OCI-LY7 (cell line): ENCODE measurements around the gene C1orf50. TPM values are rescaled to one million over a fixed set of nuclear protein-coding genes. Genes with fewer than 3 reads are reported as not detected.

Experiments used
- BruUV-seq: library from RNA; stranded (reverse); fragments of 400-500 nt; replicated peaks from 2 replicates; lab custom pipeline; 2021; lab: Mats Ljungman, UMichigan
- CTCF ChIA-PET: fragments of 300-600 bp; sonication (Branson Sonifier 250); formaldehyde crosslinking; loops from one replicate; lab custom pipeline; 2022; ENCODE audit warnings: antibody characterized with exemption; ENCODE audit not compliant: unreplicated experiment; lab: Charles Lee
- POLR2A ChIA-PET: fragments of 300-600 bp; sonication (Branson Sonifier 250); formaldehyde crosslinking; loops from one replicate; lab custom pipeline; 2022; ENCODE audit warnings: antibody characterized with exemption; lab: Charles Lee
- DNase-seq: peaks from one replicate; pipeline ENCODE4 v3.0.0-alpha.2; 2015; ENCODE audit warnings: low spot score
- H2AFZ ChIP-seq: fragments of 200-600 bp; sonication (generic), shearing (Covaris generic); 2 replicates; pipeline ENCODE4 v1.6.1; 2014; ENCODE audit warnings: mild to moderate bottlenecking, antibody characterized with exemption, low read length, moderate library complexity
- H3K27ac ChIP-seq: fragments of 200-600 bp; sonication (generic); 2 replicates; pipeline ENCODE4 v1.5.1; 2014; ENCODE audit warnings: mixed run types, low read depth, mild to moderate bottlenecking, moderate library complexity, low read length, inconsistent platforms; ENCODE audit not compliant: poor library complexity, severe bottlenecking
- H3K36me3 ChIP-seq: fragments of 200-600 bp; sonication (generic); 2 replicates; pipeline ENCODE4 v1.6.1; 2014; ENCODE audit warnings: mild to moderate bottlenecking, antibody characterized with exemption, low read length, moderate library complexity, mixed read lengths; ENCODE audit not compliant: insufficient read depth
- H3K4me1 ChIP-seq: fragments of 200-600 bp; sonication (generic); 2 replicates; pipeline ENCODE4 v1.5.1; 2014; ENCODE audit warnings: mild to moderate bottlenecking, low read length; ENCODE audit not compliant: insufficient read depth, poor library complexity, severe bottlenecking
- H3K4me2 ChIP-seq: fragments of 200-600 bp; sonication (generic); 2 replicates; pipeline ENCODE4 v1.6.1; 2014; ENCODE audit warnings: mild to moderate bottlenecking, low read length
- H3K4me3 ChIP-seq: fragments of 200-600 bp; sonication (generic); 2 replicates; pipeline ENCODE4 v1.5.1; 2014; ENCODE audit warnings: mild to moderate bottlenecking, low read depth, low read length; ENCODE audit not compliant: poor library complexity, severe bottlenecking
- H3K79me2 ChIP-seq: fragments of 200-600 bp; sonication (generic); 2 replicates; pipeline ENCODE4 v1.6.1; 2016; ENCODE audit warnings: low read depth, mild to moderate bottlenecking, low read length, moderate library complexity, mixed read lengths; ENCODE audit not compliant: insufficient read depth
- H3K9me2 ChIP-seq: fragments of 200-600 bp; sonication (generic); 2 replicates; pipeline ENCODE4 v1.6.1; 2016; ENCODE audit warnings: mild to moderate bottlenecking, low read length, mixed read lengths; ENCODE audit not compliant: insufficient read depth
- H3K9me3 ChIP-seq: fragments of 200-600 bp; sonication (generic); 2 replicates; pipeline ENCODE4 v1.6.1; 2014; ENCODE audit warnings: mild to moderate bottlenecking, mixed run types, low read length, mixed read lengths
- H4K20me1 ChIP-seq: fragments of 200-600 bp; sonication (generic); 2 replicates; pipeline ENCODE4 v1.6.1; 2014; ENCODE audit warnings: mild to moderate bottlenecking, antibody characterized with exemption, low read length, moderate library complexity, mixed read lengths; ENCODE audit not compliant: insufficient read depth
- CTCF ChIP-seq: fragments of 200-600 bp; sonication (generic); conservative IDR thresholded peaks from 2 replicates; pipeline ENCODE4 v1.5.1; 2014; ENCODE audit warnings: mild to moderate bottlenecking, antibody characterized with exemption, low read length, moderate library complexity, mixed read lengths
- EZH2phosphoT487 ChIP-seq: fragments of 200-600 bp; sonication (generic); IDR thresholded peaks from 2 replicates; pipeline ENCODE4 v1.6.1; 2018; ENCODE audit warnings: low read depth, borderline replicate concordance, mild to moderate bottlenecking, mixed run types, antibody characterized with exemption, low read length, moderate library complexity, mixed read lengths
- intact Hi-C: fragments of 100-400 bp; cut with micrococcal nuclease; formaldehyde crosslinking; loops from one replicate; pipeline ENCODE4 v1.10.0; 2022; ENCODE audit not compliant: unreplicated experiment
- total RNA-seq, 2 experiments: library from RNA; depleted of rRNA in 1 of 2; stranded (reverse); fragments of >200 nt in 1 of 2; shearing (Covaris generic) in 1 of 2; gene quantifications; 2 replicates each; pipeline ENCODE4 v1.2.3, GENCODE V29; 2014 to 2022

Gene C1orf50
- total RNA-seq, 2 experiments from 2014 or later, result 3.2 to 9.9 TPM

GRCh38 chr1:42758641-42759040 is 8.4 kb upstream of the C1orf50 start:
- peak; percentile 4 for DNase-seq
- POLR2A ChIA-PET, result interaction anchor here (0.8 to 1.7 kb wide), 3 partner anchors 9 to 59 kb away, joined by 3 to 9 read pairs (median 3); partner anchors contain the start of genes C1orf50, ERMAP, P3H1 and SVBP

GRCh38 chr1:42759114-42759513 is 7.9 kb upstream of the C1orf50 start:
- Histone ChIP-seq H3K36me3 (peaks cover 69% of the 10 kb centered on the region), H4K20me1 (no peaks in the 10 kb centered on the region), H3K9me2 (no peaks in the 10 kb centered on the region), H3K4me1 (peaks cover 5% of the 10 kb centered on the region), H3K9me3 (no peaks in the 10 kb centered on the region), H3K27ac (no peak overlapping the region), H2AFZ (no peak overlapping the region), H3K4me3 (no peak overlapping the region), H3K4me2 (no peak overlapping the region), H3K79me2 (no peaks in the 10 kb centered on the region)
- ChIA-PET POLR2A (interaction anchor here (0.8 to 1.7 kb wide), 3 partner anchors 8 to 58 kb away, joined by 3 to 9 read pairs (median 3); partner anchors contain the start of genes C1orf50, ERMAP, P3H1 and SVBP), CTCF (interaction anchor here (1.2 kb wide), 1 partner anchor 314 kb away, joined by 3 read pairs; no protein-coding TSS in a partner anchor)
- DNase-seq, result no peak
- intact Hi-C loops, result no loop called here
- TF ChIP-seq CTCF (0 out of 2 replicates have a peak, but pooled peaks have one; percentile 15), EZH2phosphoT487 (no peak)
- no TSS peak for BruUV-seq

More at GRCh38 chr1:42758641-42759040, 8.4 kb upstream of the C1orf50 start:
- Histone ChIP-seq H2AFZ (no peak overlapping the region), H3K4me2 (no peak overlapping the region), H3K79me2 (no peaks in the 10 kb centered on the region), H3K4me3 (no peak overlapping the region), H4K20me1 (no peaks in the 10 kb centered on the region), H3K9me3 (no peaks in the 10 kb centered on the region), H3K27ac (no peak overlapping the region), H3K9me2 (no peaks in the 10 kb centered on the region), H3K36me3 (peaks cover 73% of the 10 kb centered on the region), H3K4me1 (peaks cover 5% of the 10 kb centered on the region)
- intact Hi-C loops, result no loop called here
- no TSS peak for BruUV-seq
- CTCF ChIA-PET, result interaction anchor here (1.2 kb wide), 1 partner anchor 315 kb away, joined by 3 read pairs; no protein-coding TSS in a partner anchor
- TF ChIP-seq CTCF (no peak), EZH2phosphoT487 (no peak)

- TF ChIP-seq CTCF (no peak), EZH2phosphoT487 (no peak)
These were observed 5.5 kb upstream of the C1orf50 start for GRCh38 chr1:42761567-42761966.

More at GRCh38 chr1:42761567-42761966, 5.5 kb upstream of the C1orf50 start:
- Histone ChIP-seq H3K79me2 (peaks cover 15% of the 10 kb centered on the region), H3K36me3 (peaks cover 44% of the 10 kb centered on the region), H2AFZ (no peak overlapping the region), H3K4me1 (peaks cover 20% of the 10 kb centered on the region), H3K4me2 (no peak overlapping the region), H3K4me3 (no peak overlapping the region), H3K27ac (no peak overlapping the region), H4K20me1 (peaks cover 10% of the 10 kb centered on the region), H3K9me2 (no peaks in the 10 kb centered on the region), H3K9me3 (no peaks in the 10 kb centered on the region)
- no TSS peak for BruUV-seq
- intact Hi-C loops, result loop anchor here (10.0 kb wide), 1 partner anchor 427 kb away; the partner anchor contains the start of gene FOXJ3
- DNase-seq, result no peak
- CTCF ChIA-PET, result no interaction called here
- POLR2A ChIA-PET, result no interaction called here
